HK-2 (cell line): Measurements from ENCODE around the gene ENKD1.
A peak's percentile ranks its signal among the peaks of the same experiment; 100 is the strongest.

Experiments used
- DNase-seq: peaks from one replicate; pipeline ENCODE4 v3.0.0-alpha.2; 2018; ENCODE audit not compliant: unreplicated experiment

ENKD1 gene

GRCh38 chr16:67663877-67664222, 2.7 kb downstream of the ENKD1 start:
- DNase-seq: no peak

- DNase-seq: no peak
These were observed 3.2 kb downstream of the ENKD1 start for GRCh38 chr16:67663151-67663876.

GRCh38 chr16:67662653-67663010, 3.9 kb downstream of the ENKD1 start:
- DNase-seq: no peak

GRCh38 chr16:67661886-67662652, 4.5 kb downstream of the ENKD1 start:
- no peak for DNase-seq

GRCh38 chr16:67661101-67661761, 5.3 kb downstream of the ENKD1 start:
- no peak for DNase-seq

GRCh38 chr16:67660564-67661028, 6.0 kb downstream of the ENKD1 start, which contains the start of gene PARD6A:
TSS of gene PARD6A (plus strand) at chr16:67660960. CDS start at chr16:67661039, 79 bp downstream.
- DNase-seq: peak; percentile 86

GRCh38 chr16:67659675-67660563, 6.6 kb downstream of the ENKD1 start, which contains the start of gene ACD:
TSS of gene ACD (minus strand) at chr16:67660260. CDS start at chr16:67660220, 40 bp downstream.
- DNase-seq: peak; percentile 92

GRCh38 chr16:67658849-67659674, 7.5 kb downstream of the ENKD1 start:
- no peak for DNase-seq

- no peak for DNase-seq
These were observed 8.6 kb downstream of the ENKD1 start for GRCh38 chr16:67657751-67658518.

- DNase-seq: no peak
These were observed 9.4 kb downstream of the ENKD1 start for GRCh38 chr16:67657017-67657608.

GRCh38 chr16:67656344-67657016, 10.1 kb downstream of the ENKD1 start:
- DNase-seq: no peak

- DNase-seq: no peak
These were observed 11.2 kb downstream of the ENKD1 start for GRCh38 chr16:67655363-67655762.

GRCh38 chr16:67654403-67654911, 12.1 kb downstream of the ENKD1 start:
- no peak for DNase-seq

GRCh38 chr16:67653789-67654402, 12.7 kb downstream of the ENKD1 start:
- no peak for DNase-seq

- DNase-seq: peak; percentile 49
These were observed 13.3 kb downstream of the ENKD1 start for GRCh38 chr16:67653128-67653788.

GRCh38 chr16:67652578-67653127, 13.9 kb downstream of the ENKD1 start:
- DNase-seq: peak; percentile 55

- DNase-seq: no peak
These were observed 14.7 kb downstream of the ENKD1 start for GRCh38 chr16:67651847-67652246.
